Measurements from ENCODE around the gene AKAP13.

DNA sequence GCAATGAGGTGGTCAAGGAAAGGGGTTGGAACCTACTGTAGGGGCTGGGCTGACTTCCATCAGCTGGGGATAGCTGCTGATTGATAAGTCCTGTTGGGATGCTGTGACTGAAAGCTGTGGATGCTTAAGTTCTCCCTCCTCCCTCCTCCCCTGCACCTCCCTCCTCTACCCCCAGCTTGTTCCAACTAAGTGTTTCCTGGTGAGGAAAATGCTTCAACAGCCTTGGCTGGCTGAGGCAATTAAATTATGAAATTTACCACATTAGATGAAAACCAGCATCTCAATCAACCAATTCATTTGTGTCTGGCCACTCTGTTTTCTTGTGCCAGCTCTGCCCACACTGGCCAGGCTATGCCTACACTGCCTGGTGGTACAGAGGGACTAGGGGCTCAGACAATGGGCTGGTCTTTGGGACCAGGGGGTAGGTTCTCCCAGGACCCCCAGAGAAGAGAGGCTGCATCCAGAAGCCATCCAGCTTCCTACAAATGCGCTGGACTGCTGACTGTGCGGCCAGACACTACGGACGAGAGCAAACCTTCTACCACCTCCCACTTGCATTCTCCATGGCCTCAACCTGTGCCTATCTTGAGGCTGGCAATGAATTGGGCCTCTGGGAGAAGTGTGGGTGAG, 411.8 kb downstream of the AKAP13 start:
- TF ChIP-seq, protein P1, sequence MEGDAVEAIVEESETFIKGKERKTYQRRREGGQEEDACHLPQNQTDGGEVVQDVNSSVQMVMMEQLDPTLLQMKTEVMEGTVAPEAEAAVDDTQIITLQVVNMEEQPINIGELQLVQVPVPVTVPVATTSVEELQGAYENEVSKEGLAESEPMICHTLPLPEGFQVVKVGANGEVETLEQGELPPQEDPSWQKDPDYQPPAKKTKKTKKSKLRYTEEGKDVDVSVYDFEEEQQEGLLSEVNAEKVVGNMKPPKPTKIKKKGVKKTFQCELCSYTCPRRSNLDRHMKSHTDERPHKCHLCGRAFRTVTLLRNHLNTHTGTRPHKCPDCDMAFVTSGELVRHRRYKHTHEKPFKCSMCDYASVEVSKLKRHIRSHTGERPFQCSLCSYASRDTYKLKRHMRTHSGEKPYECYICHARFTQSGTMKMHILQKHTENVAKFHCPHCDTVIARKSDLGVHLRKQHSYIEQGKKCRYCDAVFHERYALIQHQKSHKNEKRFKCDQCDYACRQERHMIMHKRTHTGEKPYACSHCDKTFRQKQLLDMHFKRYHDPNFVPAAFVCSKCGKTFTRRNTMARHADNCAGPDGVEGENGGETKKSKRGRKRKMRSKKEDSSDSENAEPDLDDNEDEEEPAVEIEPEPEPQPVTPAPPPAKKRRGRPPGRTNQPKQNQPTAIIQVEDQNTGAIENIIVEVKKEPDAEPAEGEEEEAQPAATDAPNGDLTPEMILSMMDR (IDR thresholded peaks at IDR 0.05): no peak
- no peak for TF ChIP-seq POLR2A (IDR thresholded peaks at IDR 0.05)

Measured in testis (tissue), 2 donors.